HG02885 (cell line): ENCODE measurements around the gene KCNS1.
"Not testable (repeated sequence)": the region's sequence is repeated elsewhere in the genome, so short reads cannot be mapped to it uniquely, and the experiment has no call there.

Experiments used
- ATAC-seq: cut with Tn5 transposase; IDR thresholded peaks from one replicate; pipeline ENCODE4 v1.9.1; 2021; ENCODE audit warnings: mild to moderate bottlenecking; ENCODE audit not compliant: unreplicated experiment, poor library complexity

Gene KCNS1

GRCh38 chr20:45083127-45083526 lies 17.8 kb downstream of the KCNS1 start:
- ATAC-seq, result no peak

GRCh38 chr20:45082468-45082867 lies 18.5 kb downstream of the KCNS1 start:
- ATAC-seq, result no peak

GRCh38 chr20:45080867-45081624 lies 19.9 kb downstream of the KCNS1 start:
- ATAC-seq, result no peak

- ATAC-seq, result no peak
Observed at GRCh38 chr20:45077559-45077958, 23.4 kb downstream of the KCNS1 start.

GRCh38 chr20:45073221-45073620 lies 27.7 kb downstream of the KCNS1 start:
- ATAC-seq, result no peak

GRCh38 chr20:45072066-45072465 lies 28.9 kb downstream of the KCNS1 start:
- ATAC-seq, result no peak

- no peak for ATAC-seq
Observed at GRCh38 chr20:45070932-45071632, 29.8 kb downstream of the KCNS1 start.

GRCh38 chr20:45069261-45069660 lies 31.7 kb downstream of the KCNS1 start:
- no peak for ATAC-seq

- ATAC-seq, result no peak
Observed at GRCh38 chr20:45067558-45067957, 33.4 kb downstream of the KCNS1 start.

- no peak for ATAC-seq
Observed at GRCh38 chr20:45067087-45067486, 33.8 kb downstream of the KCNS1 start.

- ATAC-seq, result no peak
Observed at GRCh38 chr20:45066372-45066771, 34.6 kb downstream of the KCNS1 start.

- no peak for ATAC-seq
Observed at GRCh38 chr20:45064812-45065211, 36.1 kb downstream of the KCNS1 start.

- not testable (repeated sequence) for ATAC-seq
Observed at GRCh38 chr20:45063107-45063506, 37.8 kb downstream of the KCNS1 start.

- no peak for ATAC-seq
Observed at GRCh38 chr20:45061244-45061643, 39.7 kb downstream of the KCNS1 start.

GRCh38 chr20:45060294-45060693 lies 40.6 kb downstream of the KCNS1 start:
- ATAC-seq, result no peak

- ATAC-seq, result no peak
Observed at GRCh38 chr20:45059022-45059728, 41.8 kb downstream of the KCNS1 start.

GRCh38 chr20:45058168-45058850 lies 42.6 kb downstream of the KCNS1 start:
- no peak for ATAC-seq

GRCh38 chr20:45056473-45057173 lies 44.3 kb downstream of the KCNS1 start:
- ATAC-seq, result no peak

- ATAC-seq, result no peak
Observed at GRCh38 chr20:45055056-45055455, 45.9 kb downstream of the KCNS1 start.
